Kidney tubule cell (primary cell): ENCODE results near the gene ABCB7.
"Not testable (repeated sequence)": the region's sequence is repeated elsewhere in the genome, so short reads cannot be mapped to it uniquely, and the experiment has no call there.

ENCODE experiments used
- DNase-seq: peaks from one replicate; pipeline ENCODE4 v3.0.0-alpha.2; 2018; ENCODE audit warnings: low spot score

ABCB7 gene

DNA sequence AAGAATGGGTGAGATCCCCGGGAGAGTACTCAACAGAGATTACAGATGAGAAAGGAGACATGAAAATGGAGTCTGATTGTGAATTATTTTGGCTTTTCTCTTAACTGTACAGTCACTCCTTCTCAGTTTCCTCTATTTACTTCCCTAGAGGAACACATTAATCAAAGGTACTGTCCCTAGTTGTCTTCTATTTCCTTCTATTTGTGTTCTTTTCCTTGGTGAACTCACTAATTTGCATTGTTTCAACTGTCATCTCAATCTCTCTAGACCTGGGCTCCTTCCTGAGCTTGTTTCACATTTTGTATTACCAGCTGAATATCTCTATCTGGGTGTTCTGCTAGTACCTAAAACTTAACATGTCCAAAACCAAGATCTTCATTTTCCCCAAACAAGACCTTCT lies 59.8 kb downstream of the ABCB7 start:
- no peak for DNase-seq

DNA sequence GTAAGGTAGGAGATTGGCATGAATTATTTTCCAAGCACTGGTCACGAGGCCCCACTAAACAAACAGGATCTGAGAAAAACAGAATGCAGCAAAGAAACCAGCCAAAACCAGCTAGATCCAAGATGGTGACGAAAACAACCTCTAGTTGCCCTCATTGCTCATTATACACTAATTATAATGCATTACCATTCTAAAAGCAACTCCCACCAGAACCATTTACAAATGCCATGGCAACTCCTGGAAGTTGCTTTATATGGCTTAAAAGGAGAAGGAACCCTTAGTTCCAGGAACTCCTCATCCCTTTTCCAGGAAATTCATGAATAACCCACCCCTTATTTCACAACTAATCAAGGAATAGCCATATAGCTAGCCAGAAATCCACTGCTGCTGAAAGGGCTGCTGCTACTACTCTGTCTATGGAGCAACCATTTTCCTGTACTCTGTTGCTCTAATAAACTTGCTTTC lies 69.3 kb downstream of the ABCB7 start:
- DNase-seq: no peak

DNA sequence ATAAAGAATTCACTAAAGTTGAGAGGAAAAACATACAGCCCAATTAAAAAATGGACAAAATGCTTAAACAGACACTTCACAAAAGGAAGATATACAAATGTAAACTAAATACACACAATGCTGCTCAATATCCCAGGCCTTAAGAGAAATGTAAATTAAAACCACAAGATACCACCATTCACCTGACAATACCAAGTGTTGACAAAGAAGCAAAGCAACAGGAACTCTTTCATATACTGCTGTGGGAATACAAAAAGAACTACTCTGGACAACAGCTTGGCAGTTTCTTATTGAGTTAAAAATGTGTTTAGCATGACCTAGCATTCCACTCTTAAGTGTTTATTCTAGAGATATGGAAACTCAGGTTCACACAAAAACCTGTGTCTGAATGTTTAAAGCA lies 71.3 kb downstream of the ABCB7 start:
- no peak for DNase-seq

DNA sequence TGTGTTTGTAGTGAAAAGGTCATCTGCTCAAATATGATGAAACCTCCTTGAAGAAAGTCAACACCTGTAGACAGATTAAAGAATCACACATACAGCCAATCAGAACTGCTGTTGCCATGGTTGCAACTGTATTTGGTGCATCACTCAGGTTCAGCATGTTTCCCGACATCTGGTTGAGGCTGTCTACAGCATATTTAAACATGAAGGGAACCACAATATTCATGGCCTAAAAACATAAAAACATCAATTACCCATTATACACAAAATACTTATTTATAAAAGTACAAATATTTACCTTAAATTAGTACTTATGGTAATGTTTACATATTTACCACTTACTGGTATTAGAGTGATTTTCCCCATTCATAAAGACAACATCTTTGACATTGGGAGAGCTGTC lies 79.7 kb downstream of the ABCB7 start:
- no peak for DNase-seq

DNA sequence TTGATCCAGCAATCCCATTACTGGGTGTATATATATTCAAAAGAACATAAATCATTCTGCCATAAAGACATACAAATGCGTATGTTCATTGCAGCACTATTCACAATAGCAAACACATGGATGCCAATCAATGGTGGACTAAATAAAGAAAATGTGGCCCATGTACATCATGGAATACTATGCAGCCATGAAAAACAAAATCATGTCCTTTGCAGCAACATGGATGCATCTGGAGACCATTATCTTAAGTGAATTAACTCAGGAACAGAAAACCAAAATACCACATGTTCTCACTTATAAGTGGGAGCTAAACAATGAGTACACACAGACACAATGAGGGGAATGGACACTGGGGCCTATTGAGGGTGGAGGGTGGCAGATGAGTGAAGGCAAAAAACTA lies 81.6 kb downstream of the ABCB7 start:
- no peak for DNase-seq

DNA sequence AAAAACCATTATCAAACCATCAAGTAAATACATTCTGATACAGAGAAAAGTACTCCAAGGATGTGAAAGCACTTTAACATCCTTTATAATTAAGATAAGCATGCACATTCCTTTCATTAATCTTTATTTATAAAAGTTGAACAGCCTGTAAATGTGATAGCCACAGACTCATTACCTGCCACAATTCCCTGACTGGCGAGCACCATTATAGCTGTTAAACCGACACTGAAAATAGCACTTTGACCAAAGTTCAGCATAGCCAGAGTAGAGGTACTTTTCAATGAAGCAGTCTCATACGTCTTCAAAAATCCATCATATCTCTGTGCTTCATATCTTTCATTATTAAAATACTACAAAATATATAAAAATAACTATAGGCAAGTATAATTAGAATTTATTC lies 84.7 kb downstream of the ABCB7 start:
- DNase-seq: no peak

DNA sequence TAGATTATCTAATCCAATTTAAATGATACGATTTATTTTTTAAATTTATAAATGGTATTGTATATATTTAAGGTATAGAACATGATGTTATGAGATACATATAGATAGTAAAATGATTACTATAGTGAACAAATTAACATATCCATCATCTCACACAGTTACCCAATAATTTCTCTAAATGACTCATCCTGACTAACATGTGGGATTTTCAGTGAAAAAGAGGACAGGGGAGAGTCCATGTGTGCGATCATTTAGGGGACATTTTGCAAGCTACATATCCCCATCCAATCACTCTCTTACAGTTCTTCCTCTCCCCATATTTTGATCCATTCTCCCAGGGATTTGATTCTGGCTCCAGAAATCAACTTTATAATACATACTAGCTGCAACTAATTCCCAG lies 88.2 kb downstream of the ABCB7 start:
- no peak for DNase-seq

DNA sequence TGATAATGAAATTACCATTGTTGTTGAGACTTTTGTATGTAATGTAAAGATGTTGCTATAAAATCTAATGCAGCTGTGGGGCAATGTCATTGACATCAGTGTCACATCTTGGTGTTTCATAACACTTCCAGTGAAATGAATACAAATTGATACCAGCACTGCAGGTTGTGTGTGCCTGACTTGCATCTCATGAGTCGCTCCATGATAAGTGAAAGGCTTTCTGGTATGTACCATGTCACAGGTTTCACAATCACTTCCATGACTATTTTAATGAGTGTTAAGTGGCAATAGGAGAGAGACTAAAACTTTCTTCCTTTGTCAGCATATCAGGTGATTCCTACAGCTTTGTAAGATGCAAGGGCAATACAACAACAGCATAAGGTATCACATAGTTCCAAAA lies 94.4 kb downstream of the ABCB7 start:
- DNase-seq: no peak

DNA sequence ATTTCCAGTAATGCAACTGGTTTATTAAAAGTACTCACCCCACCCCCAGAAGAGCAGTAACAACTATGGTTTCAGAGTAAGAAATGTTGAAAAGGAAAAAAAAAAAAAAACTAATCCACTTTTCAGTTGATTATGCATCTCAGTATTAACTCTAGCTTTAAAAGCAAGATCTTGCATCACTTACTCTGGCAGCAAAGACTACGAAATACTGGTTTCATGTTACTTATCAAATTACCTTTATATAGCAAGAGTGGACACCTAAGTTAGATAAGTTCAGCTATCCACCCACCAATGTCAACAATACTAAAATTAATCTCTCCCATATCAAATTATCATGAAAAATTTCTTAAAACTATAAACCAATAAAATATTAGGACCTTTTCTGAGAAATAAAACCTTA lies 105.0 kb downstream of the ABCB7 start:
- DNase-seq: no peak

DNA sequence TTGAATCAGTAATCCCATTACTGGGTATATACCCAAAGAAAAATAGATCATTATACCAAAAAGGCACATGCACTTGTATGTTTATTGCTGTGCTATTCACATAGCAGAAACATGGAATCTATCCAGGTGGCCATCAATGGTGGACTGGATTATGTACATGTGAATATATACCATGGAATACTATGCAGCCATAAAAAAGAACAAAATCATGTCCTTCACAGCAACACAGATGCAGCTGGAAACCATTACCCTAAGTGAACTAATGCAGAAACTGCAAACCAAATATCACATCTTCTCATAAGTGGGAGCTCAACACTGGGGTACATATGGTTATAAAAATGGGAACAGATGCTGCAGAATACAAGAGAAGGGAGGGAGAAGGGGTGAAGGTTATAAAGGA lies 110.7 kb downstream of the ABCB7 start:
- no peak for DNase-seq

DNA sequence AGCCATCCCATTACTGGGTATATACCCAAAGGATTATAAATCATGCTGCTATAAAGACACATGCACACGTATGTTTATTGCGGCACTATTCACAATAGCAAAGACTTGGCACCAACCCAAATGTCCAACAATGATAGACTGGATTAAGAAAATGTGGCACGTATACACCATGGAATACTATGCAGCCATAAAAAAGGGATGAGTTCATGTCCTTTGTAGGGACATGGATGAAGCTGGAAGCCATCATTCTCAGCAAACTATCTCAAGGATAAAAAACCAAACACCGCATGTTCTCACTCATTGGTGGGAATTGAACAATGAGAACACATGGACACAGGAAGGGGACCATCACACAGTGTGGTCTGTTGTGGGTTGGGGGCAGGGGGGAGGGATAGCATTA lies 111.9 kb downstream of the ABCB7 start:
- not testable (repeated sequence) for DNase-seq

DNA sequence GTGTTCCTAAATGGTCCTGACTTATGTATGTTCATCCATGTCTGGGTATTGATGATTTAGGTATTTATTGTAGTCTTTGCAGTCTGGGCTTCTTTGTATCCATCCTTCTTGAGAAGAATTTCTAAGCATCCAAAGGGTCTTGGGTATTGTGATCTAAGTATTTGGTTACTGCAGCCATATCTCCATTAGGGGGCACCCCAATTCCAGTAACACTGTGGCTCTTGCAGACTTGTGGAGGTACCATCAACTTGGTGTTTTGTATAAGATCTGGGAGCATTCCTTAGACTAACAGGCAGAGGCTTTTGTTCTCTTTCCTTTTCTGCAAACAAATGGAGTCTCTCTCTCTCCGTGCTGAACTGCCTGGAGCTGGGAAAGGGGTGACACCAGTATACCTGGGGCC lies 117.2 kb downstream of the ABCB7 start:
- peak; percentile 8 for DNase-seq
